ENCODE measurements around the gene MCTP1.
A peak's percentile ranks its signal among the peaks of the same experiment; 100 is the strongest.
"Not testable (repeated sequence)": the region's sequence is repeated elsewhere in the genome, so short reads cannot be mapped to it uniquely, and the experiment has no call there.

The MCTP1 gene

DNA sequence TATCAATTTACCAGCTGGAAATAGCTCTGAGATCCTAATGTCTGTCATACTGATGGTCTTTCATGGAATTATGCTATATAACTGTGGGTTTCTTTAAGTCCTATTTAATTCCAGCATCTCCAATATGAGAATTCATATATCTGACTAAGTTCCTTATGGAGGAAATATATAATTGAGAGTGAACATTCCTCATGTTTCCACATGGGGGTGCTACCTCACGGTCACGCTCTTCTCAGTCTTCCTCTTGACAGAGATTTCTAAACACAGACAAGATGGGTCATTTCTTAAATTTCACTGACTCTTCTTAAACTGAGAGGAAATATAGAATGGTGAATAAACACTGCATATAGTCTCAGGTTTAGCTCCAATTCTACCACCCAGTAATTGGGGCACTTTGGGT is 454.4 kb downstream of the MCTP1 start:
- TF ChIP-seq CTCF (IDR thresholded peaks at IDR 0.05; ENCODE audit: low read depth, low read length, poor library complexity, severe bottlenecking) (peak; percentile 63), EZH2phosphoT487 (IDR thresholded peaks at IDR 0.05; ENCODE audit: borderline replicate concordance, low read length) (no peak)

GRCh38 chr5:94828222-94828621 is 456.7 kb downstream of the MCTP1 start:
- not testable (repeated sequence) for H3F3A ChIP-seq (ENCODE audit: control insufficient read depth, insufficient read depth); H3K27ac ChIP-seq (ENCODE audit: low read depth, low read length); H3K9me2 ChIP-seq (replicated peaks; ENCODE audit: control insufficient read depth, low read length)

More for the DNA sequence above, 454.4 kb downstream of the MCTP1 start:
- Histone ChIP-seq H3K9me2 (replicated peaks; ENCODE audit: control insufficient read depth, low read length) (no peaks in the 10 kb centered on the region), H3K4me3 (ENCODE audit: low read length) (no peak overlapping the region), H3K9me3 (ENCODE audit: control insufficient read depth, insufficient read depth, low read length) (no peaks in the 10 kb centered on the region), H3K4me1 (ENCODE audit: control insufficient read depth, low read length) (no peaks in the 10 kb centered on the region), H4K20me1 (ENCODE audit: control insufficient read depth, insufficient read depth, low read depth, low read length) (no peaks in the 10 kb centered on the region), H3K36me3 (ENCODE audit: control insufficient read depth, low read length) (no peaks in the 10 kb centered on the region), H3K4me2 (ENCODE audit: low read length) (no peak overlapping the region), H3K27ac (ENCODE audit: low read depth, low read length) (no peak overlapping the region), H3K27me3 (ENCODE audit: control insufficient read depth, low read length) (no peaks in the 10 kb centered on the region; the same call in 1 of the 2 replicates), H3F3A (ENCODE audit: control insufficient read depth, insufficient read depth) (no peaks in the 10 kb centered on the region), H3K79me2 (ENCODE audit: control insufficient read depth, low read length) (no peaks in the 10 kb centered on the region)

GRCh38 chr5:94820488-94820887 is 464.4 kb downstream of the MCTP1 start:
- no peak overlapping the region for H3K4me3 ChIP-seq (ENCODE audit: low read length)
- TF ChIP-seq CTCF (IDR thresholded peaks at IDR 0.05; ENCODE audit: low read depth, low read length, poor library complexity, severe bottlenecking), result no peak
- no peak for TF ChIP-seq EZH2phosphoT487 (IDR thresholded peaks at IDR 0.05; ENCODE audit: borderline replicate concordance, low read length)
- H3K9me2 ChIP-seq (replicated peaks; ENCODE audit: control insufficient read depth, low read length), result no peaks in the 10 kb centered on the region
- no peaks in the 10 kb centered on the region for H3K36me3 ChIP-seq (ENCODE audit: control insufficient read depth, low read length)
- no peaks in the 10 kb centered on the region for H3K4me1 ChIP-seq (ENCODE audit: control insufficient read depth, low read length)
- H3F3A ChIP-seq (ENCODE audit: control insufficient read depth, insufficient read depth), result no peaks in the 10 kb centered on the region
- no peaks in the 10 kb centered on the region for H3K27me3 ChIP-seq (ENCODE audit: control insufficient read depth, low read length)
- H3K79me2 ChIP-seq (ENCODE audit: control insufficient read depth, low read length), result no peaks in the 10 kb centered on the region
- H3K9me3 ChIP-seq (ENCODE audit: control insufficient read depth, insufficient read depth, low read length), result no peaks in the 10 kb centered on the region
- H3K4me2 ChIP-seq (ENCODE audit: low read length), result no peak overlapping the region
- H3K27ac ChIP-seq (ENCODE audit: low read depth, low read length), result no peak overlapping the region
- no peaks in the 10 kb centered on the region for H4K20me1 ChIP-seq (ENCODE audit: control insufficient read depth, insufficient read depth, low read depth, low read length)

More at GRCh38 chr5:94828222-94828621, 456.7 kb downstream of the MCTP1 start:
- not testable (repeated sequence) for H3K27me3 ChIP-seq (ENCODE audit: control insufficient read depth, low read length); H3K4me2 ChIP-seq (ENCODE audit: low read length); H3K4me1 ChIP-seq (ENCODE audit: control insufficient read depth, low read length); H4K20me1 ChIP-seq (ENCODE audit: control insufficient read depth, insufficient read depth, low read depth, low read length); H3K36me3 ChIP-seq (ENCODE audit: control insufficient read depth, low read length); H3K4me3 ChIP-seq (ENCODE audit: low read length); H3K9me3 ChIP-seq (ENCODE audit: control insufficient read depth, insufficient read depth, low read length); H3K79me2 ChIP-seq (ENCODE audit: control insufficient read depth, low read length)

GRCh38 chr5:94818904-94819303 is 466.0 kb downstream of the MCTP1 start:
- H3F3A ChIP-seq (ENCODE audit: control insufficient read depth, insufficient read depth), result no peaks in the 10 kb centered on the region
- no peak for TF ChIP-seq CTCF (IDR thresholded peaks at IDR 0.05; ENCODE audit: low read depth, low read length, poor library complexity, severe bottlenecking)
- no peak for TF ChIP-seq EZH2phosphoT487 (IDR thresholded peaks at IDR 0.05; ENCODE audit: borderline replicate concordance, low read length)
- H3K9me3 ChIP-seq (ENCODE audit: control insufficient read depth, insufficient read depth, low read length), result no peaks in the 10 kb centered on the region
- H3K9me2 ChIP-seq (replicated peaks; ENCODE audit: control insufficient read depth, low read length), result no peaks in the 10 kb centered on the region
- H3K4me1 ChIP-seq (ENCODE audit: control insufficient read depth, low read length), result no peaks in the 10 kb centered on the region
- no peak overlapping the region for H3K4me3 ChIP-seq (ENCODE audit: low read length)
- no peak overlapping the region for H3K27ac ChIP-seq (ENCODE audit: low read depth, low read length)
- H3K4me2 ChIP-seq (ENCODE audit: low read length), result no peak overlapping the region
- no peaks in the 10 kb centered on the region for H3K79me2 ChIP-seq (ENCODE audit: control insufficient read depth, low read length)
- H3K36me3 ChIP-seq (ENCODE audit: control insufficient read depth, low read length), result no peaks in the 10 kb centered on the region
- H3K27me3 ChIP-seq (ENCODE audit: control insufficient read depth, low read length), result no peaks in the 10 kb centered on the region
- no peaks in the 10 kb centered on the region for H4K20me1 ChIP-seq (ENCODE audit: control insufficient read depth, insufficient read depth, low read depth, low read length)
